HG03039 (cell line): ENCODE results near the gene AURKAIP1.

Experiments
- ATAC-seq: cut with Tn5 transposase; IDR thresholded peaks from one replicate; pipeline ENCODE4 v1.9.1; 2021; ENCODE audit warnings: mild to moderate bottlenecking, moderate library complexity; ENCODE audit not compliant: unreplicated experiment

The AURKAIP1 gene

GRCh38 chr1:1361982-1362423, 13.0 kb downstream of the AURKAIP1 start:
- ATAC-seq: no peak

- no peak for ATAC-seq
Observed at GRCh38 chr1:1361233-1361981, 13.6 kb downstream of the AURKAIP1 start.

DNA sequence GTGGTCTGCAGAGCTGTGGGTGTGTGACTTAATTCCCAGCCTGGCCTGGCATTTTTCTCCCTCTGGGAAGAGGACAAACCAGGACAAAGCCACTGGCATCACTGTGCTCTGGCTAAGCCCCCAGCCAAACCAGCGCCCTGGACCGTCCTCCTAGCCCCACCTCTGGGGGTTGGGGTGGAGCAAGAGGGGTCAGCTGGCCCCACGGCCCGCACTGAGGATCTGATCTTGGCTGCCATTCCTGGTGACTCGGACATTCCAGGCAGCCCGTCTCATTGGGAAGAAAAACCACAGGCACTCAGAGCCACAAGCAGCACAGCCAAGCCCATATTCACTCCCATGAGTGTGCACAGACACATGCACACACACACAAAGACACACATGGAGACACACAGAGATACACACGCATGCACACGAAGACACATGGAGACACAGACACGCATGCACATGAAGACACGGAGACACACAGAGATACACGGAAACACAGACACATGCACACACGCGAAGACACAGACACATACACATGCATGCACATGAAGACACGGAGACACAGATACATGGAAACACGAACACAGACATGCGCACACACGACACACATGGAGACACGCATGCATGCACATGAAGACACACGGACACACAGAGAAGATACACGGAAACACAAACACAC, 14.4 kb downstream of the AURKAIP1 start:
- ATAC-seq: no peak

DNA sequence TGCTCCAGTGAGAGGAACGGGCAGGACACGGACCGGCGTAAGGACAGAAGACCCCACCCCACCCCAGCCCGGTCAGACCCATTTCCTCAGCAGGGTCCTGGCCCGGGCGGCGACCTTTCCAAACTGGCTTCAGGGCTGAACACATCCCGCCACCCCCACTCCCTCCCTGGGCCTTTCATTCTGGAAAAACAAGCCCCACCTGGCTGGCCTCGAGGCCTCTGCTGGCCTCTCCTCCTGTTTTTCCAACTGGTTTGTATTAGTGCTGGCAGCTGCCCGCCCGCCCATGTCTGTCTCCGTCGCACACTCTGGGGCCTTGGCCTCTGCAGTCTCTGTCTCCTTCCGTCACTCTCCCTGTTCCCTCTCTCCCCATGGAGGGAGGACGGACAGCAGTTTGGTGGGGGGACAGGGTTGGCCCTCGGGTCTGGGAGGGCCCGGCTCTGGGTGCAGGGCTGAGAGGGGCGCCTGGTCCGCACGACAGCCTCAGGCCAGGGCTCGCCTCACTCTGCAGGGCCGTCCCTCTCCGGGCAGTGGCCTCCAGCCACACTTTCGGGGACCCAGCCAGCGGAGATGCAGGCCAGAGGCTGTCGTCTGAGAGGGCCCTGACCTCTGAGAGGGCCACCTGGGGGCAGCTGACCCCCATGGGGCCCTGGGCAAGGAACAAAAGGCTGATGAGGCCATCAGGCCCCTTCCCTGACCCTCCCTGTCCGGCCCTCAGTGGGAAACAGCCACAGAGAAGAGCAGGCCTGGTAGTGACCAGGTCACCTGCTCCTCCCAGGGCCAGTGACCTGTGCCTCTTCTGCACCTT, 15.1 kb downstream of the AURKAIP1 start:
- ATAC-seq: no peak

DNA sequence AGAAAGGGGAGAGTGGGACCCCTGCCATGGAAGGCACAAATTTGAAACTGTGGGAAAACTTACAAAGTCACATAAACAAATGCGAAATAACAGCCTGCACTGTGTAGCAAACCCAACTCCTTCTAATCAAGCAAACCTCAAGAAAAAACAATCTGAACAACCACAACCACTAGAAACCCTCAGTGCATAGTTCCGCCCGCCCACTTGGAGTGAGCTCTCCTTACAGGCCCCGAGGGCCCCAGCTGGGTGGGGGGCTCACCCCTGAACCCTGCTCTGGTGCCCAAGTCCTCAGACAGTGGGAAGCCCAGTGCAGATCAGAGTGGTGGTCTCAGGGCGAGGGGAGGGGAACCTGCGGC, 15.7 kb downstream of the AURKAIP1 start:
- no peak for ATAC-seq

GRCh38 chr1:1358433-1359271, 16.4 kb downstream of the AURKAIP1 start, which contains the start of gene MXRA8:
TSS of gene MXRA8 (minus strand) at chr1:1358555. CDS start at chr1:1358504, 51 bp downstream.
- ATAC-seq: no peak

DNA sequence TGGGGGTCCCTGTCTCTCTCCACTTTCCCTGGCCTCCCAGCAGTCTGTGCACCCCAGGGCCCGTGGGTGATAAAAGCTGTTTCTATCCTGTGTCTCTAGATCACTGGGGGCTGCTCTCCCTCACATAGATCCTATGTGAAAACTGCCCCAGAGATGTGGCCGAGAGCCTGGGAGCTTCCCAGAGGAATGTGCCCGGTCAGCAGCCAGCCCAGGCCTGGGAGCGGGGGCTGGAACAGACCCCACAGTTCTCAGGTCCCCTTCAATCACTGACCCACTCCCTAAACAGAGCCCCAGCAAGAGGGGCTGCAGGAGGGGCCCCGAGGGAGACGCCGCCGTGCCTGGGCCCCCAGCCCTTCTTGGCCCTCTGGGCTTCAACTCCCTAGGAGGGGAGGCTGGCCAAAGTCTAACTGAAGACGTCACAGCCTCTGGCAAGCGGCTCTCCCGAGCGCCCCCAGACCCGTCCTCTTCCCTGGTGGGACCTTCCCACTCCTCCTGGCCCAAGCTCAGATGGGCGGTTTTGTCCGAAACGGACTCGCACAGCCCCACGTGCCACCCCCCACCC, 17.1 kb downstream of the AURKAIP1 start:
- no peak for ATAC-seq

DNA sequence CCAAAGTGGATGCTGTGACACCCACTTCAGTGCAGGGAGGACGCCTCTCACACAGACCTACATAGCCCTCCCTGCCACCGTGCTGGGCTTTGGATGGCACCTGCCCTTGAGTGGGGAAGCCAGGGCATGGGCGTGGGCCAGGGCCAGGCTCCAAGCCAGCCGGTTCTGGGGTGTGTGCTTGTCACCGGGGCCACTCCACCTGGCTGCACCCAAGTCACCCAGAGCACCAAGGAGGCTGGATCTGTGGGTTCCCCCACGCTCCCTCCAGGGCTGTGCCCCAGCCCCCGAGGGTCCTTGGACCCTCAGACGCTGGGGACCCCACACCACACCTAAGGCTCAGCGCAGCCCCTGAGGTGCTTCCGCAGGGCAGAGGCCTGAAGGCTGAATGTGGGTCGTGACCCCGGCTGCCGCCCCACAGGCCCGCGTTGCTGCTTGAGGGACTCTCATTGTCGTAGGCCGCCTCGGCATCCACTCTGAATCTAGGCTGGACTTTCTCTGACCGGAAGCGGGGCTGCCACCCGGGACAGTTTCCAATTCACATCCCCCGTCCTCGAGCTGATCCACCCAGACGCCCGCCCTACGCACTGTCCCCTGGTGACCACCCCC, 18.1 kb downstream of the AURKAIP1 start:
- ATAC-seq: no peak

GRCh38 chr1:1356166-1356795, 18.7 kb downstream of the AURKAIP1 start:
- no peak for ATAC-seq

GRCh38 chr1:1355416-1355815, 19.6 kb downstream of the AURKAIP1 start:
- ATAC-seq: no peak

GRCh38 chr1:1354271-1355247, 20.4 kb downstream of the AURKAIP1 start:
- no peak for ATAC-seq

DNA sequence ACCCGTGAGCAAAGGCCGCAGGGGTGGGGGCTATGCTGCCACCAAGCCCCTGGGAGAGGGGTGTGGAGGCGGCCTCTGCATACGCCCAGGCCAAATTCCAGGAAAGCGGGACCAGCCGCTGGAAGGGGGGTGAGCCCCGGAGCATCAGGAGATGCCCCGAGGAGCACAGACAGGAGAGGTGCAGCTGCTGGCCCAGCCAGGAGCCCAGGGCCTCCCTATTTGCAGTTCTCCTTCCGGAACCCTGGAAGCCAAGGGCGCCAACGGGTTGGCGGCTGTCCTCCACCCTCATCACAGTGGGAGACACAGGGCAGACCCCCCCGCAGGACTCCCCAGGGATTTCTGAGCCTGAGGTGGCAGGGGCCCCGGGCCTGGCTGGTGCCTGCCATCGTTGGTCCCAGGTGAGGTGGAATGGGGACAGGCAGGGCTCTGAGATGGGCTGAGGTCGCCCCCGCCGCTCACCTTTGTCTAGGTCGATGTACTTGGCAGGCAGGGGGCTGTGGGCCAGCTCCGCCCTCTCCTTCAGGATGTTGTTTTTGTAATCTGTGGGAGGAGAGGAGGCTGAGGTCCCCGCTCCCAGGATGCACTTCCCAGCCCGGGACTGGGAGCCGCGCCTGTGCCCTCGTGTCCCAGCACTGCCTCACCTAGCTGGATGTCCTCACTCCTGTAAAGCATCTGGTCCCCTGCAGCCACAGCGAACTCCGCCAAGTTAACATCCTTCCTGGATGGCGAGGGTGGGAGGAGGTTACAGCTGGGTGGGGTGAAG, 21.4 kb downstream of the AURKAIP1 start:
- ATAC-seq: no peak

DNA sequence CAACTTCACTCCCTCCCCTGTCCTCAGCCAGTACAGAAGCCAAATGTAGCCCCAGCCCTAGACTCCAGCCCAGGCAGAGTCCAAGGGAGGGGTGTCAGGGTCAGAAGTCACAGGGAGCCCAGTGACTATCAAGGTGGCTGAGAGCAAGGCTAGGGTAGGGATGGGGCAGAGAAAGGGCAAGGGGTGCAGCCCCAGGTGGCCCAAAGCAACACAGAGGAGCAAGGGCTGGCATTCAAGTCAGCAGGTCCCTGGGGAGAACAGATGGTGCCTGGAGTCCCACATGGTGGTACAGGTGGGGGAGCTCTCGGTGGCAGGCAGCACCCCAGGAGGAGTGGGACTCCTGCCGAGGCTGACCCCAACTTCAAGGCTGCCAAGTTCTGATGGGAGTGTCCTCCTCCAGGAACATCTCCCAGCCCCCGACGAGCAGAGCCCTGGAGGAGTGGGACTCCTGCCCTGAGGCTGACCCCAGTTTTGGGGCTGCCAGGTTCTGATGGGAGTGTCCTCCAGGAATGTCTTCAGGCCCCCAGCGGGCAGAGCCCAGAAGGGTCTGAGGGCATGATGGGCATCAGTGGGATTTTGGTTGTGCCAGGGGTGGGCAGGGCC, 22.1 kb downstream of the AURKAIP1 start:
- no peak for ATAC-seq

GRCh38 chr1:1351511-1352427, 23.2 kb downstream of the AURKAIP1 start:
- no peak for ATAC-seq

- peak; percentile 54 for ATAC-seq
Observed at GRCh38 chr1:1349256-1350012, 25.6 kb downstream of the AURKAIP1 start, which contains the start of gene DVL1. TSS of gene DVL1 (minus strand) at chr1:1349418. CDS start at chr1:1349065, 353 bp downstream.
